Esophagus muscularis mucosa (tissue), 4 donors: ENCODE measurements around the gene GRHL3. TPM values are rescaled to one million over a fixed set of nuclear protein-coding genes. Genes with fewer than 3 reads are reported as not detected.

Experiments
- DNase-seq: peaks from one replicate; pipeline ENCODE4 v3.0.0-alpha.2; 2017; ENCODE audit errors: extremely low spot score
- H3K27ac ChIP-seq, 4 donors: fragments of 200-600 bp; sonication (generic); replicated peaks in 1 of 4; 1 replicate in 3 of 4; 2 replicates in 1 of 4; pipeline ENCODE4 v1.5.1; 2016 to 2019; ENCODE audit warnings: mild to moderate bottlenecking in 1 of 4
- H3K27me3 ChIP-seq, 4 donors: fragments of 200-600 bp; sonication (generic); one replicate each; pipeline versions ENCODE4 v1.5.1 to v1.6.0; 2016 to 2019
- H3K36me3 ChIP-seq, 4 donors: fragments of 200-600 bp; sonication (generic); one replicate each; pipeline ENCODE4 v1.5.1; 2016 to 2019
- H3K4me1 ChIP-seq, 4 donors: fragments of 200-600 bp; sonication (generic); one replicate each; pipeline ENCODE4 v1.5.1; 2016 to 2019
- H3K4me3 ChIP-seq, 4 donors: fragments of 200-600 bp; sonication (generic); 1 replicate in 2 of 4; 2 replicates in 2 of 4; pipeline ENCODE4 v1.5.1; 2016 to 2019; ENCODE audit warnings: mild to moderate bottlenecking in 4 of 4, moderate library complexity in 1 of 4
- H3K9me3 ChIP-seq, 4 donors: fragments of 200-600 bp; sonication (generic); 1 replicate in 3 of 4; 2 replicates in 1 of 4; pipeline ENCODE4 v1.5.1; 2016 to 2019
- EP300 ChIP-seq: sonication (generic); formaldehyde crosslinking; IDR thresholded peaks from one replicate; pipeline ENCODE4 v1.6.1; 2017; ENCODE audit warnings: antibody characterized with exemption
- POLR2A ChIP-seq: fragments of 450-650 bp; IDR thresholded peaks from one replicate; pipeline ENCODE4 v1.6.1; 2017; ENCODE audit warnings: antibody characterized with exemption, moderate library complexity, mild to moderate bottlenecking, low read depth
- POLR2AphosphoS5 ChIP-seq, 2 donors: sonication (generic); formaldehyde crosslinking; IDR thresholded peaks; one replicate each; pipeline ENCODE4 v1.6.1; 2017; ENCODE audit warnings: antibody characterized with exemption in 2 of 2
- WGBS: methylation state at CpG from one replicate; pipeline ENCODE4 v1.1.5; 2018; 5-methylcytosine and 5-hydroxymethylcytosine counted together
- intact Hi-C: fragments of 100-400 bp; cut with DNase I; formaldehyde crosslinking; loops from one replicate; pipeline ENCODE4 v1.15.1; 2023
- total RNA-seq, 4 donors: library from RNA; depleted of rRNA; stranded (reverse); fragments of >200 nt; gene quantifications; one replicate each; pipeline versions ENCODE4 v1.1.0 to v1.2.1, GENCODE V29; 2016
- TF ChIP-seq, protein P1 (sequence below), 3 experiments: fragments of 200-600 bp in 2 of 3; fragments of 450-650 bp in 1 of 3; sonication (generic) in 2 of 3; IDR thresholded peaks; one replicate each; pipeline ENCODE4 v1.5.1; 2017 to 2019; ENCODE audit warnings: antibody characterized with exemption in 3 of 3, mild to moderate bottlenecking in 2 of 3, moderate library complexity in 1 of 3

The GRHL3 gene
- total RNA-seq, 4 donors from 2014 or later: not detected

DNA sequence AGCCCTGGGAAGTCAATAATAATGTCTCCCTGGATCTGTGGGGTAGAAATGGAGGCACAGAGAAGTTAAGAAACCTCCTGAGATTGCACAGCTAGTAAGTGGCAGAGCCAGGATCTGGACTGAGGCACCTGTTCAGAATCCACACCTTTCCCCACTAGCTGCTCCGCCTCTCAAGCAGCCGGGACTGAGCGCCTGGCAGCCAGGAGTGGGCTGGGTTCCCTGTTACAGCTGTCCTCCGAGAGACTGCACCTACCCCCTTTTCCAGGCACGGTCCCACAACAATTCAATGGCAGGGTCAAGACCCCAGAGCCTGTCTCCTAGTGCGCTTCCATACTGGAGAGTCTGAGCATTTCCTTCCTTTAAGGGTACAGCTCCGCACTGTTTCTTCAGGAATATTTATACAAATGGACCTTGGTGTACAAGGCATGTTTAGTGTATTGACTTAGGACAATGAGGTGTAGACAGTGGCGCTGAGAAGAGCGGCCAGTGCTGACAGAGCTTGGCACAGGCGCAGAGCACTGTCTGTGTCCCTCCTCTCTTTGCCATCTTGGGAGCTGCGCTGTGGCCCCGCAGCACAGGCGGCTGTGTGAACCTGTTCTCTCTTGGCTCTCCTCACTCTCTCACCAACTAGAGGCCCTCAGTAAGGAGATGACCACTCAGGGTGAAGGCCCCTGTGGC lies 24.4 kb downstream of the GRHL3 start:
- Histone ChIP-seq H3K4me1 (no peaks in the 10 kb centered on the region), H3K27me3 (no peaks in the 10 kb centered on the region), H3K27ac (no peak overlapping the region), H3K9me3 (no peaks in the 10 kb centered on the region), H3K4me3 (no peak overlapping the region), H3K36me3 (no peaks in the 10 kb centered on the region)
- no peak for DNase-seq
- TF ChIP-seq, protein P1, sequence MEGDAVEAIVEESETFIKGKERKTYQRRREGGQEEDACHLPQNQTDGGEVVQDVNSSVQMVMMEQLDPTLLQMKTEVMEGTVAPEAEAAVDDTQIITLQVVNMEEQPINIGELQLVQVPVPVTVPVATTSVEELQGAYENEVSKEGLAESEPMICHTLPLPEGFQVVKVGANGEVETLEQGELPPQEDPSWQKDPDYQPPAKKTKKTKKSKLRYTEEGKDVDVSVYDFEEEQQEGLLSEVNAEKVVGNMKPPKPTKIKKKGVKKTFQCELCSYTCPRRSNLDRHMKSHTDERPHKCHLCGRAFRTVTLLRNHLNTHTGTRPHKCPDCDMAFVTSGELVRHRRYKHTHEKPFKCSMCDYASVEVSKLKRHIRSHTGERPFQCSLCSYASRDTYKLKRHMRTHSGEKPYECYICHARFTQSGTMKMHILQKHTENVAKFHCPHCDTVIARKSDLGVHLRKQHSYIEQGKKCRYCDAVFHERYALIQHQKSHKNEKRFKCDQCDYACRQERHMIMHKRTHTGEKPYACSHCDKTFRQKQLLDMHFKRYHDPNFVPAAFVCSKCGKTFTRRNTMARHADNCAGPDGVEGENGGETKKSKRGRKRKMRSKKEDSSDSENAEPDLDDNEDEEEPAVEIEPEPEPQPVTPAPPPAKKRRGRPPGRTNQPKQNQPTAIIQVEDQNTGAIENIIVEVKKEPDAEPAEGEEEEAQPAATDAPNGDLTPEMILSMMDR (IDR thresholded peaks at IDR 0.05): no peak
- TF ChIP-seq EP300 (no peak), POLR2AphosphoS5 (IDR thresholded peaks at IDR 0.05) (no peak), POLR2A (no peak)
- WGBS: 87% methylated on average over 10 of the region's 13 CpGs
- intact Hi-C loops: no loop called here

GRCh38 chr1:24344090-24344742 lies 25.1 kb downstream of the GRHL3 start:
- no peak for DNase-seq
- Histone ChIP-seq H3K27me3 (no peaks in the 10 kb centered on the region), H3K4me3 (no peak overlapping the region), H3K4me1 (no peaks in the 10 kb centered on the region), H3K9me3 (no peaks in the 10 kb centered on the region), H3K27ac (no peak overlapping the region), H3K36me3 (no peaks in the 10 kb centered on the region)
- WGBS: 97% methylated on average over 3 of the region's 8 CpGs
- intact Hi-C loops: no loop called here
- TF ChIP-seq EP300 (no peak), POLR2A (no peak), POLR2AphosphoS5 (IDR thresholded peaks at IDR 0.05) (no peak)
- TF ChIP-seq, protein P1 (IDR thresholded peaks at IDR 0.05): no peak

GRCh38 chr1:24345334-24345733 lies 26.2 kb downstream of the GRHL3 start:
- intact Hi-C loops: no loop called here
- H3K27ac ChIP-seq: no peak overlapping the region
- no peaks in the 10 kb centered on the region for H3K36me3 ChIP-seq
- TF ChIP-seq POLR2AphosphoS5 (IDR thresholded peaks at IDR 0.05) (no peak), POLR2A (no peak), EP300 (no peak)
- TF ChIP-seq, protein P1 (IDR thresholded peaks at IDR 0.05): no peak
- H3K4me1 ChIP-seq: no peaks in the 10 kb centered on the region
- no peaks in the 10 kb centered on the region for H3K27me3 ChIP-seq
- WGBS: 75% methylated on average over 5 of the region's 5 CpGs
- H3K9me3 ChIP-seq: no peaks in the 10 kb centered on the region
- DNase-seq: no peak
- H3K4me3 ChIP-seq: no peak overlapping the region

- Histone ChIP-seq H3K4me1 (no peaks in the 10 kb centered on the region), H3K36me3 (no peaks in the 10 kb centered on the region), H3K4me3 (no peak overlapping the region), H3K27me3 (no peaks in the 10 kb centered on the region), H3K9me3 (no peaks in the 10 kb centered on the region), H3K27ac (no peak overlapping the region)
- 81% methylated on average over 15 of the region's 19 CpGs for WGBS
- DNase-seq: no peak
- no peak for TF ChIP-seq EP300
- TF ChIP-seq, protein P1 (IDR thresholded peaks at IDR 0.05): no peak
- no peak for TF ChIP-seq POLR2A
- TF ChIP-seq POLR2AphosphoS5 (IDR thresholded peaks at IDR 0.05): no peak
- intact Hi-C loops: no loop called here
These were observed 28.2 kb downstream of the GRHL3 start for GRCh38 chr1:24347159-24347934.
